ENCODE measurements around the gene YWHAB. TPM values are rescaled to one million over a fixed set of nuclear protein-coding genes. Genes with fewer than 3 reads are reported as not detected.

Gene YWHAB
- total and polyA plus RNA-seq, 10 donors, result 85.8 to 237 (median 174) TPM

- no peak for DNase-seq
- 73 to 80% (median 74%) methylated on average over 5 of the region's 5 CpGs for WGBS, 5 donors
- intact Hi-C loops (cut with DNase I; ENCODE audit: low total_unique reads), result no loop called here
- H3K9me3 ChIP-seq, result peaks cover 0 to 5% (median 0%) of the 10 kb centered on the region in 8 donors
- no peaks in the 10 kb centered on the region for H3K4me1 ChIP-seq
- no peaks in the 10 kb centered on the region for H3K36me3 ChIP-seq
- no peak overlapping the region for H3K4me3 ChIP-seq
- no peak overlapping the region for H3K27ac ChIP-seq
- peaks cover 0 to 48% (median 3%) of the 10 kb centered on the region in 7 donors for H3K27me3 ChIP-seq (replicated peaks in 1 of 7)
- no peak for TF ChIP-seq CTCF (IDR thresholded peaks at IDR 0.05 in 8 of 11, conservative IDR thresholded peaks at IDR 0.05 in 3 of 11)
- TF ChIP-seq POLR2AphosphoS5 (IDR thresholded peaks at IDR 0.05), result no peak
- no peak for TF ChIP-seq POLR2A (IDR thresholded peaks at IDR 0.05)
Measured at GRCh38 chr20:44843876-44844275, 41.6 kb upstream of the YWHAB start.

DNA sequence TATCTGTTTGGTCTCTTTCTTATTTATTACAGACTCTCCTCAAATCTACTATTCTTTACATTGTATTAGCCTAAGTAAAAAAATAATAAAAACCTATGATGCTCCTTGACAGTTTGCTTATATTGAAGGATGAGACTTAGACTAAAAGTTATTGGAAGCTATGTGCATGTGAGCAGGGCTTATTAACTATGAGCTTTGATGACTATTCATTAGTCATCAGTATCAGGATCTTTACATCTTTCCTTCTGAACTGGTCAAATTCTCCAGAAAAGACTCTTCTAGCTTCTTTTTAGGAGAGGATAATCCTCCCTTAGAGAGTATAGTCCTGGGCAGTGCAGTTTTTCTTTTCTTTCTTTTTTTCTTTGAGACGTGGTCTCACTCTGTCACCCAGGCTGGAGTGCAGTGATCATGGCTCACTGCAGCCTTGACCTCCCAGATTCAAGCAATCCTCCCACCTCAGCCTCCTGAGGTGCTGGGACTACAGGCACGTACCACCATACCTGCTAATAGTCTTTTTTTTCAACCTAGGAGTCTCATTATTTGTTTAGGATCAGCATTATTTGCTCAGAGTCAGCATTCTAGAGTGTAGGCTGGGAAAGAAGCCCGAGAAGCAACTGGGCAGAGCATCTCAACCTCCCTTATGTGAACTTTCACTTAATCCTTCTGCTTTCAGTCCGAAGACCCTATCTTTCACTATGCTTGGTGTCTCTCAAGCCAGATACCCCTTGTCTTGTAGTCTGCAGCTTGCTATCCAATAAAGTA lies 37.1 kb upstream of the YWHAB start:
- DNase-seq, result no peak
- H3K9me3 ChIP-seq, result no peaks in the 10 kb centered on the region
- 71 to 77% (median 72%) methylated on average over 4 of the region's 4 CpGs for WGBS, 5 donors
- intact Hi-C loops (cut with DNase I; ENCODE audit: low total_unique reads), result no loop called here
- H3K27ac ChIP-seq, result no peak overlapping the region
- TF ChIP-seq POLR2AphosphoS5 (IDR thresholded peaks at IDR 0.05) (no peak), POLR2A (IDR thresholded peaks at IDR 0.05) (no peak), CTCF (IDR thresholded peaks at IDR 0.05 in 8 of 11, conservative IDR thresholded peaks at IDR 0.05 in 3 of 11) (no peak)
- H3K36me3 ChIP-seq, result no peaks in the 10 kb centered on the region
- no peak overlapping the region for H3K4me3 ChIP-seq
- H3K27me3 ChIP-seq (replicated peaks in 1 of 7), result peaks cover 0 to 41% (median 4%) of the 10 kb centered on the region in 7 donors
- H3K4me1 ChIP-seq, result no peaks in the 10 kb centered on the region

DNA sequence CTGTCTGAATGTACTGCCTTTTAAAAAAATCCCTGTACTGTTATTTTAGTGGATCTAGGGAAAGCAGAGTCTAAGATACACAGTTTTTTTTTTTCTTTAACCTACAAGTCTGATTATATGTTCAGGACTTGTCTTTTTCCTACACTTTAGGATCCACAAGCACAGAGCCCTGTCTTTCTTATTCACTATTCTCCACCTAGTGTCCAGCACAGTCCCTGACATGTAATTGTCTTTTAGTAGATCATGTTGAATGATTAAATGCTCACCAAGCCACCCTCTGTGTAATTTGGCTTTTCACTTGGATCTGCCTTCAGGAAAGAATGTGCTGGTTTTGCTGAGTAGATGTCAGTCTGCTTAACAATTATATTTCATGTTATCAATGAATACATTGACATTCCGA lies 35.8 kb upstream of the YWHAB start:
- DNase-seq, result no peak
- intact Hi-C loops (cut with DNase I; ENCODE audit: low total_unique reads), result no loop called here
- Histone ChIP-seq H3K9me3 (no peaks in the 10 kb centered on the region), H3K27me3 (replicated peaks in 1 of 7) (peaks cover 0 to 30% (median 2%) of the 10 kb centered on the region in 7 donors), H3K27ac (no peak overlapping the region), H3K4me1 (no peaks in the 10 kb centered on the region), H3K36me3 (no peaks in the 10 kb centered on the region), H3K4me3 (no peak overlapping the region)
- TF ChIP-seq CTCF (IDR thresholded peaks at IDR 0.05 in 8 of 11, conservative IDR thresholded peaks at IDR 0.05 in 3 of 11), result no peak
- TF ChIP-seq POLR2A (IDR thresholded peaks at IDR 0.05), result no peak
- no peak for TF ChIP-seq POLR2AphosphoS5 (IDR thresholded peaks at IDR 0.05)
- 79 to 91% (median 88%) methylated on average over 1 of the region's 1 CpG for WGBS, 5 donors

DNA sequence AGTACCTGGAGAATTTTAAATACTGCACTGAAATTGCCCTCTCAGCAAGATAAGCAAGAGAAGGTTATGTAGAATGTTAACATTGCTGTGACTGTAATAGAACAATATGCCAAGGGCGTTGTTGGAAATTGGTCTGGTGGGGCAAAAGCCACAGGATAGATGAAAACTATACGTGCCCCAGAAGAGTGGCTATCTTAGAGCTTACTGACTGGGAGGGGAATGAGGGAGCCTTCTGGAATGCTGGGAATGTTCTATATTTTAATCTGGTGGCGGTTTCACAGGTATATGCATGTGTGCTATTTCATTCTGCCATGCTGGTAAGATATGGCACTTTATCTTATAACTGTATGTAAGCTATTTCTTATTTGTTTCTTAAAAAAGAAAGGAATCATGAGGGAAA lies 35.2 kb upstream of the YWHAB start:
- Histone ChIP-seq H3K9me3 (no peaks in the 10 kb centered on the region), H3K27ac (no peak overlapping the region), H3K4me3 (no peak overlapping the region), H3K36me3 (no peaks in the 10 kb centered on the region), H3K27me3 (replicated peaks in 1 of 7) (peaks cover 0 to 25% (median 0%) of the 10 kb centered on the region in 7 donors), H3K4me1 (no peaks in the 10 kb centered on the region)
- DNase-seq, result no peak
- TF ChIP-seq POLR2A (IDR thresholded peaks at IDR 0.05) (no peak), CTCF (IDR thresholded peaks at IDR 0.05 in 8 of 11, conservative IDR thresholded peaks at IDR 0.05 in 3 of 11) (no peak), POLR2AphosphoS5 (IDR thresholded peaks at IDR 0.05) (no peak)
- WGBS, 5 donors, result 65 to 81% (median 79%) methylated on average over 3 of the region's 3 CpGs
- intact Hi-C loops (cut with DNase I; ENCODE audit: low total_unique reads), result no loop called here

Measured in spleen (tissue), 11 donors.